Measurements from ENCODE around the gene WNT7B.
"Not testable (repeated sequence)": the region's sequence is repeated elsewhere in the genome, so short reads cannot be mapped to it uniquely, and the experiment has no call there.

WNT7B gene

DNA sequence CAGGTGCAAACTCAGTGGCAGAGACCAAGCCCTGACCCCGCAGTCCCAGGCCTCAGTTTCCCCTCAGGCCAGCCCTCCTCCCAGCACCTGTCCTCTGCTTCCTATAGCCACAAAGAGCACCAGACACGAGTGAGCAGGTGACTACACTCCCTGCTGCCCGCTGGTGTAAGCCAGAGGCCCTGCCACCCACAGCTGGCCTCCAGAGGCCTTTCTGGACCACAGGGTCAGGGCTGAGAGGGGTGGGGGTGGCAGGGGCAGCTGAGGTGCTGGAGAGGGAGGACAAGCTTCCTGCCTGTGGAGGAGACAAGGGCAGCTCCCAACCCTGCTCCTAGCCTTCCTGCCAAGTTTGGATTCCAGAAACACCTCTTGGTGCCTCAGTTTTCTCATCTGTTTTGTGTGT lies 31.3 kb upstream of the WNT7B start:
- WGBS (ENCODE audit: insufficient coverage) = 100% methylated on average over 1 of the region's 3 CpGs
- no peak overlapping the region for H3K4me3 ChIP-seq (ENCODE audit: control insufficient read depth in 1 of 7, extremely low read depth in 1 of 7, insufficient read depth in 4 of 7, low read depth in 2 of 7, low read length in 6 of 7)
- no peak for DNase-seq

DNA sequence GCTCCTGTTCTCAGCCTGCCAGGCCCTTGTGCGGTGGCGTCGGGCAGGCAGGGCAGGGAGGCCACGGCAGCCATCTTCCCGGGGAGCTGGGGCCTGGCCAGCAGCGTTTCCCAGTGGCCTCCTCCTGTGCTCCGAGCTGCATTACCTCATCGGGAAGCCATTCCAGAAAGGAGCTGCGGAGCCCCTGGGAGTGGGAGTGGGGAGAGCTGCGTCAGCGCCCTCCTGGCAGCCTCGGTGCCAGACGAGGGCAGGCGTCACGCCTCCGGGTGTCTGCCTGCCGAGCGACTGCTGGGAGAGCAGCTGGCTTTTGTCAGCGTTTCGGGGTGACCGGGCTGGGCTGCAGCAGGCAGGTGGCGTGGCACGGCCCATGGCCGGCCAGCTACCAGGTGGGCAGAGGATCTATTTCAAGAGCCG lies 30.9 kb upstream of the WNT7B start:
- no peak overlapping the region for H3K4me3 ChIP-seq (ENCODE audit: control insufficient read depth in 1 of 7, extremely low read depth in 1 of 7, insufficient read depth in 4 of 7, low read depth in 2 of 7, low read length in 6 of 7)
- WGBS (ENCODE audit: insufficient coverage) = 97% methylated on average over 25 of the region's 25 CpGs
- DNase-seq = no peak
- H3K9me3 ChIP-seq (ENCODE audit: control extremely low read depth in 1 of 5, control insufficient read depth in 4 of 5, insufficient read depth in 2 of 5, low read depth in 1 of 5, low read length in 4 of 5) = peaks cover 0 to 6% (median 5%) of the 10 kb centered on the region in 5 experiments
- peaks cover 0 to 40% (median 32%) of the 10 kb centered on the region in 4 experiments for H3K4me1 ChIP-seq (ENCODE audit: control extremely low read depth in 1 of 4, control insufficient read depth in 4 of 4, insufficient read depth in 4 of 4, low read length in 3 of 4)
- H3K36me3 ChIP-seq (ENCODE audit: control insufficient read depth in 4 of 4, insufficient read depth in 4 of 4, low read length in 3 of 4) = no peaks in the 10 kb centered on the region
- CTCF ChIA-PET = interaction anchor here (0.7 to 6.2 kb wide), 13 partner anchors 12 to 114 kb away, joined by 3 to 105 read pairs (median 4); no protein-coding TSS in a partner anchor
- no peaks in the 10 kb centered on the region for H3K27me3 ChIP-seq (replicated peaks in 2 of 5; ENCODE audit: control insufficient read depth in 4 of 5, insufficient read depth in 5 of 5, low read length in 4 of 5)
- H3K27ac ChIP-seq (ENCODE audit: insufficient read depth in 1 of 2, low read depth in 1 of 2, low read length in 2 of 2, poor library complexity in 1 of 2, severe bottlenecking in 2 of 2) = no peak overlapping the region
- POLR2A ChIA-PET = no interaction called here

More for the DNA sequence above, 31.3 kb upstream of the WNT7B start:
- peaks cover 0 to 6% (median 5%) of the 10 kb centered on the region in 5 experiments for H3K9me3 ChIP-seq (ENCODE audit: control extremely low read depth in 1 of 5, control insufficient read depth in 4 of 5, insufficient read depth in 2 of 5, low read depth in 1 of 5, low read length in 4 of 5)
- CTCF ChIA-PET = interaction anchor here (0.7 to 6.2 kb wide), 11 partner anchors 12 to 114 kb away, joined by 3 to 105 read pairs (median 7); no protein-coding TSS in a partner anchor
- POLR2A ChIA-PET = no interaction called here
- no peaks in the 10 kb centered on the region for H3K36me3 ChIP-seq (ENCODE audit: control insufficient read depth in 4 of 4, insufficient read depth in 4 of 4, low read length in 3 of 4)
- peaks cover 0 to 45% (median 36%) of the 10 kb centered on the region in 4 experiments for H3K4me1 ChIP-seq (ENCODE audit: control extremely low read depth in 1 of 4, control insufficient read depth in 4 of 4, insufficient read depth in 4 of 4, low read length in 3 of 4)
- H3K27ac ChIP-seq (ENCODE audit: insufficient read depth in 1 of 2, low read depth in 1 of 2, low read length in 2 of 2, poor library complexity in 1 of 2, severe bottlenecking in 2 of 2) = no peak overlapping the region
- no peaks in the 10 kb centered on the region for H3K27me3 ChIP-seq (replicated peaks in 2 of 5; ENCODE audit: control insufficient read depth in 4 of 5, insufficient read depth in 5 of 5, low read length in 4 of 5)

GRCh38 chr22:46007003-46007847 lies 30.3 kb upstream of the WNT7B start:
- ChIA-PET CTCF (interaction anchor here (0.7 to 6.2 kb wide), 32 partner anchors 8 to 433 kb away, joined by 3 to 105 read pairs (median 6); no protein-coding TSS in a partner anchor), POLR2A (interaction anchor here (1.0 to 1.3 kb wide), 4 partner anchors 11 to 110 kb away, joined by 4 to 6 read pairs (median 6); no protein-coding TSS in a partner anchor)
- H3K36me3 ChIP-seq (ENCODE audit: control insufficient read depth in 4 of 4, insufficient read depth in 4 of 4, low read length in 3 of 4) = no peaks in the 10 kb centered on the region
- peaks cover 0 to 6% (median 5%) of the 10 kb centered on the region in 5 experiments for H3K9me3 ChIP-seq (ENCODE audit: control extremely low read depth in 1 of 5, control insufficient read depth in 4 of 5, insufficient read depth in 2 of 5, low read depth in 1 of 5, low read length in 4 of 5)
- H3K27me3 ChIP-seq (replicated peaks in 2 of 5; ENCODE audit: control insufficient read depth in 4 of 5, insufficient read depth in 5 of 5, low read length in 4 of 5) = no peaks in the 10 kb centered on the region
- peaks cover 0 to 34% (median 26%) of the 10 kb centered on the region in 4 experiments for H3K4me1 ChIP-seq (ENCODE audit: control extremely low read depth in 1 of 4, control insufficient read depth in 4 of 4, insufficient read depth in 4 of 4, low read length in 3 of 4)
- 87% methylated on average over 26 of the region's 36 CpGs for WGBS (ENCODE audit: insufficient coverage)
- peak overlapping the region in 2 of 7 experiments; percentile 11 to 25 for H3K4me3 ChIP-seq (ENCODE audit: control insufficient read depth in 1 of 7, extremely low read depth in 1 of 7, insufficient read depth in 4 of 7, low read depth in 2 of 7, low read length in 6 of 7)
- no peak overlapping the region for H3K27ac ChIP-seq (ENCODE audit: insufficient read depth in 1 of 2, low read depth in 1 of 2, low read length in 2 of 2, poor library complexity in 1 of 2, severe bottlenecking in 2 of 2)
- peak; percentile 45 to 70 (median 56) for DNase-seq

DNA sequence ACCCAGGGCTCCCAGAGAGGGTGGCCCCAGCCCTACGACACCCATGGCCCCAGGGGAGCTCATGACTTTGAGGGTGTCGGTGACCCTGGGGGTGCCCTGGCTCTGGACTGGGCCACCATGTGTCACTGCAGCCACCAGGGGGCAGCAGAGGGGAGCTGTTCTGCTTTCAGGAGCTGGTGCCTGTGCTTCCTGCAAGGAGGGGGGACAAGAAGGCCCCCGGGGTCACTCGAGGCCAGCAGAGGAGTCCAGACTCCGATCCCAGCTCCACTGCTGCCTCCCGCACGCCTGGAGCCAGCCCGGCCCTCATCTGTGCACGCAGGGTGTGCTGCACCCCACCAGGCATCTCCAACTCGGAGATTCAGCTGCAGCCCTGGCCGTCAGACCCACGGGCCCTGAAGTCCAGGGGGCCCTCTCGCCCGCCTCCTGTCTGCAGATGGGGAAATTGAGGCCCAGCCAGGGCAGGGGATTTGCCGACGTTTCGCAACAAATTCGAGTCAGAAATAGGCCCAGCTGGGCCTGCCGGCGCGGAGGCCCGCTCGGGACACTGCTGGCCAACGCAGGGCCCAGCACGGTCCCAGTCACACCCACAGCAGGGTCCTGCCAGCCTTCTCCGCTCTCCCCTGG lies 29.5 kb upstream of the WNT7B start:
- Histone ChIP-seq H3K27me3 (replicated peaks in 2 of 5; ENCODE audit: control insufficient read depth in 4 of 5, insufficient read depth in 5 of 5, low read length in 4 of 5) (no peaks in the 10 kb centered on the region), H3K27ac (ENCODE audit: insufficient read depth in 1 of 2, low read depth in 1 of 2, low read length in 2 of 2, poor library complexity in 1 of 2, severe bottlenecking in 2 of 2) (no peak overlapping the region), H3K4me1 (ENCODE audit: control extremely low read depth in 1 of 4, control insufficient read depth in 4 of 4, insufficient read depth in 4 of 4, low read length in 3 of 4) (peaks cover 0 to 39% (median 28%) of the 10 kb centered on the region in 4 experiments), H3K36me3 (ENCODE audit: control insufficient read depth in 4 of 4, insufficient read depth in 4 of 4, low read length in 3 of 4) (no peaks in the 10 kb centered on the region), H3K4me3 (ENCODE audit: control insufficient read depth in 1 of 7, extremely low read depth in 1 of 7, insufficient read depth in 4 of 7, low read depth in 2 of 7, low read length in 6 of 7) (peak overlapping the region in 3 of 7 experiments; percentile 8 to 25 (median 11)), H3K9me3 (ENCODE audit: control extremely low read depth in 1 of 5, control insufficient read depth in 4 of 5, insufficient read depth in 2 of 5, low read depth in 1 of 5, low read length in 4 of 5) (peaks cover 0 to 6% (median 5%) of the 10 kb centered on the region in 5 experiments)
- whole genome bisulfite sequencing (ENCODE audit: insufficient coverage) = 49% methylated on average over 23 of the region's 26 CpGs
- CTCF ChIA-PET = interaction anchor here (0.6 to 6.2 kb wide), 30 partner anchors 9 to 658 kb away, joined by 3 to 105 read pairs (median 6); no protein-coding TSS in a partner anchor
- DNase-seq = peak; percentile 70 to 85 (median 81)
- POLR2A ChIA-PET = interaction anchor here (1.0 to 1.3 kb wide), 4 partner anchors 10 to 110 kb away, joined by 4 to 6 read pairs (median 6); no protein-coding TSS in a partner anchor

GRCh38 chr22:46005116-46005705 lies 28.2 kb upstream of the WNT7B start:
- H3K4me3 ChIP-seq (ENCODE audit: control insufficient read depth in 1 of 7, extremely low read depth in 1 of 7, insufficient read depth in 4 of 7, low read depth in 2 of 7, low read length in 6 of 7); H3K9me3 ChIP-seq (ENCODE audit: control extremely low read depth in 1 of 5, control insufficient read depth in 4 of 5, insufficient read depth in 2 of 5, low read depth in 1 of 5, low read length in 4 of 5); H3K27ac ChIP-seq (ENCODE audit: insufficient read depth in 1 of 2, low read depth in 1 of 2, low read length in 2 of 2, poor library complexity in 1 of 2, severe bottlenecking in 2 of 2); H3K27me3 ChIP-seq (replicated peaks in 2 of 5; ENCODE audit: control insufficient read depth in 4 of 5, insufficient read depth in 5 of 5, low read length in 4 of 5); H3K36me3 ChIP-seq (ENCODE audit: control insufficient read depth in 4 of 4, insufficient read depth in 4 of 4, low read length in 3 of 4); DNase-seq; POLR2A ChIA-PET: not testable (repeated sequence)
- H3K4me1 ChIP-seq (ENCODE audit: control extremely low read depth in 1 of 4, control insufficient read depth in 4 of 4, insufficient read depth in 4 of 4, low read length in 3 of 4) = peaks cover 0 to 45% (median 31%) of the 10 kb centered on the region in 4 experiments
- WGBS (ENCODE audit: insufficient coverage) = 93% methylated on average over 15 of the region's 15 CpGs
- CTCF ChIA-PET = interaction anchor here (1.0 to 6.2 kb wide), 14 partner anchors 9 to 117 kb away, joined by 4 to 105 read pairs (median 10); no protein-coding TSS in a partner anchor

GRCh38 chr22:46004105-46004866 lies 27.3 kb upstream of the WNT7B start:
- DNase-seq = peak in 2 of 3 donors; percentile 73
- Histone ChIP-seq H3K36me3 (ENCODE audit: control insufficient read depth in 4 of 4, insufficient read depth in 4 of 4, low read length in 3 of 4) (no peaks in the 10 kb centered on the region), H3K4me1 (ENCODE audit: control extremely low read depth in 1 of 4, control insufficient read depth in 4 of 4, insufficient read depth in 4 of 4, low read length in 3 of 4) (peaks cover 0 to 45% (median 31%) of the 10 kb centered on the region in 4 experiments), H3K4me3 (ENCODE audit: control insufficient read depth in 1 of 7, extremely low read depth in 1 of 7, insufficient read depth in 4 of 7, low read depth in 2 of 7, low read length in 6 of 7) (peak overlapping the region in 2 of 7 experiments; percentile 30 to 33), H3K27me3 (replicated peaks in 2 of 5; ENCODE audit: control insufficient read depth in 4 of 5, insufficient read depth in 5 of 5, low read length in 4 of 5) (no peaks in the 10 kb centered on the region), H3K27ac (ENCODE audit: insufficient read depth in 1 of 2, low read depth in 1 of 2, low read length in 2 of 2, poor library complexity in 1 of 2, severe bottlenecking in 2 of 2) (no peak overlapping the region), H3K9me3 (ENCODE audit: control extremely low read depth in 1 of 5, control insufficient read depth in 4 of 5, insufficient read depth in 2 of 5, low read depth in 1 of 5, low read length in 4 of 5) (peaks cover 0 to under 1% (median 0%) of the 10 kb centered on the region in 5 experiments)
- ChIA-PET POLR2A (no interaction called here), CTCF (interaction anchor here (0.7 to 5.7 kb wide), 6 partner anchors 9 to 113 kb away, joined by 3 to 105 read pairs (median 18); no protein-coding TSS in a partner anchor)
- WGBS (ENCODE audit: insufficient coverage) = 42% methylated on average over 18 of the region's 19 CpGs
